NB4 (cell line): ENCODE results near the gene NRN1.

Experiments used
- DNase-seq: peaks from one replicate; pipeline ENCODE4 v3.0.0; 2010; ENCODE audit warnings: low read depth
- H3K4me3 ChIP-seq: one replicate; pipeline ENCODE4 v1.5.1; 2011; ENCODE audit warnings: mild to moderate bottlenecking, low read depth, low read length, moderate library complexity
- CTCF ChIP-seq: IDR thresholded peaks from one replicate; pipeline ENCODE4 v1.5.1; 2012; ENCODE audit warnings: low read depth, low read length
- MYC ChIP-seq: IDR thresholded peaks from 2 replicates; pipeline ENCODE4 v1.6.1; 2011; ENCODE audit warnings: low read depth, low read length
- POLR2A ChIP-seq: IDR thresholded peaks from 2 replicates; pipeline ENCODE4 v1.6.1; 2011; ENCODE audit warnings: mild to moderate bottlenecking; ENCODE audit not compliant: insufficient read length; ENCODE audit errors: extremely low read depth
- TF ChIP-seq, protein P1 (sequence below): IDR thresholded peaks from 2 replicates; pipeline ENCODE4 v1.6.1; 2011; ENCODE audit warnings: low read depth, low read length

Gene NRN1

GRCh38 chr6:5997420-5997987 is 9.2 kb downstream of the NRN1 start:
- DNase-seq: peak; percentile 79
- no peak for TF ChIP-seq MYC
- TF ChIP-seq, protein P1, sequence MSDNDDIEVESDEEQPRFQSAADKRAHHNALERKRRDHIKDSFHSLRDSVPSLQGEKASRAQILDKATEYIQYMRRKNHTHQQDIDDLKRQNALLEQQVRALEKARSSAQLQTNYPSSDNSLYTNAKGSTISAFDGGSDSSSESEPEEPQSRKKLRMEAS: 0 out of 2 replicates have a peak, but pooled peaks have one; percentile 25
- peak overlapping the region; percentile 79 for H3K4me3 ChIP-seq

DNA sequence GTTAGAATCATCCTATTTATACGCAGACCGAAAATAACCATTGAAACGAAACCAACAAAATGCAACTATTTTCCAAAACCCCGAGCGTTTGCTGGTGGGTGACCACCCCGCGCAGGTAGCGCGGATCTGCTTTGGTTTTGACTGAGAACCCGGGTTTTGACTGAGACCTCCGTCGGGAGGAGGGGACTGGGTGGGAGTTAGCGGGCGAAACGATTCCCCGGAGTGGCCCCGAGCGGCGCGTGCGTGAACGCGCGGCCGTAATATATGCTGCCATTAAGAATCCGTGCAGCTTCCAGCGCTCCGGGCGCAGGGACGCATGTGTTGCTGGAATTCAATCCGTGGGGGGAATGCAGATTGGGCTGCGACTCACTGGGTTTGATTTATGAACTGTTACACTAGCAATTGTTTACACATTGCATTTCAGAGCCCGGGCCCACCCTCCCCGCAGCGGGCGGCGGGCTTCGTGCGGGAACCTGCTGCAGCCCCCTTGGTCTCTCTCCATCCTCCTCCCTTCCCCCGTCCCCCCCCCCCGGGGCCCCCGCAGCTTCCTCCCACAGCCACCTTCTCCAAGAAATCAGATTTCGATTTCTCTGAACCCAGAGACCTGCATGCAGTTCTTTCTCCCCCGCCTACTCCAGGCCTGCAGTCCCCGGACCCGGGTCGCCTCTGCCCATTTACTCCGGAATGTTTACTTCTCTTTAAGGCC is 9.9 kb downstream of the NRN1 start:
- peak overlapping the region; percentile 79 for H3K4me3 ChIP-seq
- peak; percentile 41 for DNase-seq
- TF ChIP-seq POLR2A: no peak
- no peak for TF ChIP-seq MYC
- TF ChIP-seq CTCF: no peak
- TF ChIP-seq, protein P1: no peak

DNA sequence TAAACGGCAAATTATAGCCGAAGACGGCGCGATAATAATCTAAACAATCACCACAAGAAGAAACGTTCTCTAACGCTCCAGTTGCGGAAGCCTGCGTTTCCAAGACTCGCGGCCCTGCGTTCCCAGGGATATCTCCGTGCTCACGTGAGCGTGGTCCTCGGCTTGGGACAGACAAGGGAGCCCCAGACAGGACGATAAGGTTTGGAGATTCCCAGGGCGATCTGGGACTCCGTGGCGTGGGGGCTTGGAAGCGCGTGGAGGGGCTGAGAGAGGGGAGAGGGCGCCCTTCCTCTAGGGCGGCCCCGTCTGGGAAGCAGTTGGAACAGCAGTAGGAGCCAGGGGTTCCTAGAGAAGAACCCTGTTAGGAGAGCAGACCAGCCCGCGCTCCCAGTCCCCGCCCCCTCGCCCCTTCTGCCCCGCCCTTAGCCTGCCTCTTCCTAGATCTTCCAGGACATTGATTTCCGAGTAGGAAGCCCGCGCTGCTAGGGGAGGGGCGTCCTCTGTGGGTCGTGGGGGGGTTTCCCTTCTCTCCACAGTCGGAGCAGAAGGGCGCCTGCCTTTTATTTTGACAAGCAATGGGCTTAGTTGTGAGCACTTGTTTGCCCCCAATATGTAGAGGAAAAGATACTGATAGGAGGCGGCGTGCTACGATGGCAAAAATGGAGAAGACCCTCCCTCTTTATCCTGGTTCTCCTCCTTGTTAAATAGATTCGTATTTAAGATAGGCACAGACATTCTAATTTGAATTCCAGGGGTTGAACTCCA is 10.6 kb downstream of the NRN1 start:
- peak; percentile 51 for DNase-seq
- H3K4me3 ChIP-seq: peak overlapping the region; percentile 79
- TF ChIP-seq CTCF (no peak), POLR2A (no peak), MYC (no peak)
- TF ChIP-seq, protein P1: no peak

- DNase-seq: no peak
- TF ChIP-seq POLR2A (no peak), CTCF (no peak), MYC (no peak)
- TF ChIP-seq, protein P1: no peak
- H3K4me3 ChIP-seq: no peak overlapping the region
These were observed 11.1 kb downstream of the NRN1 start for GRCh38 chr6:5995658-5995948.

- DNase-seq: no peak
- TF ChIP-seq MYC (no peak), POLR2A (no peak), CTCF (no peak)
- TF ChIP-seq, protein P1: no peak
- H3K4me3 ChIP-seq: no peak overlapping the region
These were observed 11.6 kb downstream of the NRN1 start for GRCh38 chr6:5994999-5995657.
